ENCODE results near the gene SERPINB12.

The SERPINB12 gene, protein sequence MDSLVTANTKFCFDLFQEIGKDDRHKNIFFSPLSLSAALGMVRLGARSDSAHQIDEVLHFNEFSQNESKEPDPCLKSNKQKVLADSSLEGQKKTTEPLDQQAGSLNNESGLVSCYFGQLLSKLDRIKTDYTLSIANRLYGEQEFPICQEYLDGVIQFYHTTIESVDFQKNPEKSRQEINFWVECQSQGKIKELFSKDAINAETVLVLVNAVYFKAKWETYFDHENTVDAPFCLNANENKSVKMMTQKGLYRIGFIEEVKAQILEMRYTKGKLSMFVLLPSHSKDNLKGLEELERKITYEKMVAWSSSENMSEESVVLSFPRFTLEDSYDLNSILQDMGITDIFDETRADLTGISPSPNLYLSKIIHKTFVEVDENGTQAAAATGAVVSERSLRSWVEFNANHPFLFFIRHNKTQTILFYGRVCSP

DNA sequence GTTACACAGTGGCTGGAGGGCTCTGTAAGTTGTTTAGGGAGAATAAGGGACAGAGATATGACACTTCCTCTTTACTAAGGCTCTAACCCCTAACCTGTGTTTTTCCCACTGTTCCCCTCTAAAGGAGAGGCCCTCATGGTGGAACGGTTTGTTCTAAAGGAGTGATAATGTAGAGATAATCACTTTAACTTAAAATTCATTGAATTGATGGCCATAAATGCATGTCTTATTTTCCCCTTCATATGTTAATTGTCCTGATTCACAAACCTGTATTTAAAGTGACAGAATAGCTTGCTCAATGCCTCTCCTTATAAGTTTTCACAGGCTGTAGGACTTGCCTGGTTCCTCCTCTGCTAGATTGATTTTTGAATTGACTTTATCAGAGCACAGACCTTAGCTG, at the start of gene SERPINB12:
Gene SERPINB12, plus strand, starts transcription at position 301 of the 400 bp plus-strand sequence. CDS start 13,791 bp downstream, outside the sequence.
- H3K4me3 ChIP-seq (ENCODE audit: low read depth, low read length): no peak within 1 kb of the TSS
- TF ChIP-seq, protein P1, sequence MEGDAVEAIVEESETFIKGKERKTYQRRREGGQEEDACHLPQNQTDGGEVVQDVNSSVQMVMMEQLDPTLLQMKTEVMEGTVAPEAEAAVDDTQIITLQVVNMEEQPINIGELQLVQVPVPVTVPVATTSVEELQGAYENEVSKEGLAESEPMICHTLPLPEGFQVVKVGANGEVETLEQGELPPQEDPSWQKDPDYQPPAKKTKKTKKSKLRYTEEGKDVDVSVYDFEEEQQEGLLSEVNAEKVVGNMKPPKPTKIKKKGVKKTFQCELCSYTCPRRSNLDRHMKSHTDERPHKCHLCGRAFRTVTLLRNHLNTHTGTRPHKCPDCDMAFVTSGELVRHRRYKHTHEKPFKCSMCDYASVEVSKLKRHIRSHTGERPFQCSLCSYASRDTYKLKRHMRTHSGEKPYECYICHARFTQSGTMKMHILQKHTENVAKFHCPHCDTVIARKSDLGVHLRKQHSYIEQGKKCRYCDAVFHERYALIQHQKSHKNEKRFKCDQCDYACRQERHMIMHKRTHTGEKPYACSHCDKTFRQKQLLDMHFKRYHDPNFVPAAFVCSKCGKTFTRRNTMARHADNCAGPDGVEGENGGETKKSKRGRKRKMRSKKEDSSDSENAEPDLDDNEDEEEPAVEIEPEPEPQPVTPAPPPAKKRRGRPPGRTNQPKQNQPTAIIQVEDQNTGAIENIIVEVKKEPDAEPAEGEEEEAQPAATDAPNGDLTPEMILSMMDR (IDR thresholded peaks at IDR 0.05; ENCODE audit: borderline replicate concordance, insufficient read depth, low read depth, low read length): no peak

DNA sequence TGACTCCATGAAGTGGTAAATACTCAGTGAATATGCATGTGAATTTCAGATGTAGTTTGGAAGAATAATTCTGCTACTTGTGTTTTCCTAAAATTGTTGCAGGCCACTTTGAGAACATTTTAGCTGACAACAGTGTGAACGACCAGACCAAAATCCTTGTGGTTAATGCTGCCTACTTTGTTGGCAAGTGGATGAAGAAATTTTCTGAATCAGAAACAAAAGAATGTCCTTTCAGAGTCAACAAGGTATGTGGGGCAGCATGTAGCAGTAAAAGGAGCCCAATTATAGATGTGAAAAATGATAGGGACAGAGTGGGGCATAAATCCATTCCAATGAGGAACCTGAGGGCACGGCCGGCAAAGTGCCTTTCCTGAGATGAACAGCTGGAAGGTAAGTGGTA, 49.3 kb upstream of the SERPINB12 start:
- no peak overlapping the region for H3K4me3 ChIP-seq (ENCODE audit: low read depth, low read length)
- TF ChIP-seq, protein P1 (IDR thresholded peaks at IDR 0.05; ENCODE audit: borderline replicate concordance, insufficient read depth, low read depth, low read length): no peak

DNA sequence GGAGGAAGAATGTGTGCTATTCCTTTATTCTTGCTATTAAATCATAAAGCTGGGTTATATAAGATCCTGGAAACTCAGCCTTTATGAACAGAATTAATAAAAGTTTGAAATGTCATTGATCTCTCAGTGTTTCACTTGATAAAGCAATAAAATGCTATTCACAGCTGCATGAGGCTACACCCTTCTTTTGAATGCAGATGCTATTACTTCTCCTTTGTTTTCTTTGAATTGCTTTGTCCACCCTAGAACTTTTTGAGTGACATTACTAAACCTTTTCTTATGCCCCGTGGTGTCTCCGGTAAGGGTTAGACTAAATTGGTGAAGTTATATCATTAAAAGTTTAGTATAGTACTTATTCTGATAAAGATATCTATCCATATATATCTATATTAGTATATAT, 46.5 kb upstream of the SERPINB12 start:
- TF ChIP-seq, protein P1 (IDR thresholded peaks at IDR 0.05; ENCODE audit: borderline replicate concordance, insufficient read depth, low read depth, low read length): no peak
- H3K4me3 ChIP-seq (ENCODE audit: low read depth, low read length): no peak overlapping the region

DNA sequence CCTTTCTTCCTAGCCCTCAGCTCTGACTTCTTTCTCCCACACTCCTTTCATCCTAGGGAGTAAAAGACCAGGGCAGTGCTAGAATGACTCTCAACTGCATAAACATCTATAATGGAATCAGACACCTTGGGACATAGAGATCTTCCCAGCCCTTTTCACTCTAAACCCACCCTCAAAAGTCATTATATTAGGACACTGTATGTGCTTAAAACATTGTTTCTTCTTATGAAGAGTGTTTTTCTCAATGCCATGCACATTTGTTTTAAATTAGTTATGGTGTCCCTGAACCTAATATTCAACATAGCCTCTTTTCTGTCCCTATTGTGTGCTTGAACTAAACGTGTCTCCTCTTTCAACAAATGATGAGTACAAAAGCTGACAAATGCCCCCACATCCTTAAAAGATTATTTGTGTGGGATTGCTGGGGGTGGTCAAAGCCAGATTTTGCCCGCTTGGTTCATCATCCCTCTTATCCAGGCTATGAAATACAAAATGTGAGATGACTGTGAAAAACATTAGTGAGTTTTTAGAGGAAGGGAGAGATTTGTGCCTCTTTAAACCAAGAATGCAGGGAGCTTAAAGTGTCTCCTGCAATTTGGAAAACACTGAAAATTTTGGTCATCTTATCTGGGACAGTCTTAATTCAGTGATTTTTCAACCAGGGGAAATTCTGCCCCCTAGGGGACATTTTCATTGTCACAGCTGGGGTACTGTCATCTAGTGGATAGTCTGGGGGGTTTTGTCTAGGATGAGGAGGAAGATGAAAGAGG, 36.4 kb upstream of the SERPINB12 start:
- TF ChIP-seq, protein P1 (IDR thresholded peaks at IDR 0.05; ENCODE audit: borderline replicate concordance, insufficient read depth, low read depth, low read length): peak; percentile 66
- no peak overlapping the region for H3K4me3 ChIP-seq (ENCODE audit: low read depth, low read length)

DNA sequence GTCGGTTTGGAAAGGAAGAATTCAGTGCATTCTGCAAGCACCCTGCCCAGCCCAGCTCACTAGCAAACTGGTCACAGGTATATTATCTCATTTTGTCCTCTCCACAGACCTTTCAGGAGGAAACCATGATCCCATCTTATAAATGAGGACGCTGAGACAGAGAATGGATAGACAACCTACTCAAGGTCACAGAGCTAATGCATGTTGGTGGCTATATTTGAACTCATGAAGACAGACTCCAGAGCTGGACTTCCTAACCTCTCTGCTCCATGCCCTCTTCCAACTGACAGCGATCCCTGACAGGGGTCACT, 35.9 kb upstream of the SERPINB12 start:
- TF ChIP-seq, protein P1 (IDR thresholded peaks at IDR 0.05; ENCODE audit: borderline replicate concordance, insufficient read depth, low read depth, low read length): no peak
- no peak overlapping the region for H3K4me3 ChIP-seq (ENCODE audit: low read depth, low read length)

DNA sequence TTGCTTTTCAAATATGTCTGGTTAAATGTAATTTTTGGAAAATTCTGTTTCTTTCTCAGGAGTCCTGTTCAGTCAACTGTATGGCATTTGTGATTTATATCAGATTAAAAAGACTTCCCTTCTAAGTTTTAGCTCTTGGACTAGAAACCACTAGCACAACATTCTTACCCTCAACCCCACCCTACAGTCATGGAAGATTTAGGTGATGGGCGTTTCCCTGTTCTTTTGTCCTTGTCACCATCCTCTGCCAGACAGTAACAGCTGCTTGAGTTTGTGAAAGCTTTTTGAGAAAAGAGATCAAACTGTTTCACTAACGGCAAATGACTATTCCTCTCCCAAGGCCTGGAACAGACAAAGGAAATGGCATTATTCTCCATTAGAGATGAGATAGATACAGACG, 33.6 kb upstream of the SERPINB12 start:
- TF ChIP-seq, protein P1 (IDR thresholded peaks at IDR 0.05; ENCODE audit: borderline replicate concordance, insufficient read depth, low read depth, low read length): no peak

More for the DNA sequence above, 33.6 kb upstream of the SERPINB12 start:
- H3K4me3 ChIP-seq (ENCODE audit: low read depth, low read length): no peak overlapping the region

All from GM12875 (cell line).